NCI-H187 (cell line): ENCODE data around the gene ZNF579.

Experiments
- DNase-seq, 2 experiments: peaks; one replicate each; lab custom pipeline; 2025; lab: John Stamatoyannopoulos, UW

Gene ZNF579

GRCh38 chr19:55567708-55568328 is 12.8 kb downstream of the ZNF579 start:
- no peak for DNase-seq

- no peak for DNase-seq
Measured at GRCh38 chr19:55566823-55567222, 13.8 kb downstream of the ZNF579 start.

GRCh38 chr19:55563261-55563690 is 17.4 kb downstream of the ZNF579 start:
- DNase-seq = no peak

GRCh38 chr19:55559684-55560083 is 21.0 kb downstream of the ZNF579 start:
- no peak for DNase-seq

GRCh38 chr19:55554741-55555152 is 25.9 kb downstream of the ZNF579 start:
- DNase-seq = no peak

GRCh38 chr19:55554302-55554701 is 26.3 kb downstream of the ZNF579 start:
- DNase-seq = no peak

GRCh38 chr19:55553217-55554182 is 27.1 kb downstream of the ZNF579 start:
- no peak for DNase-seq

GRCh38 chr19:55552620-55553019 is 28.0 kb downstream of the ZNF579 start:
- DNase-seq = no peak

GRCh38 chr19:55552206-55552605 is 28.4 kb downstream of the ZNF579 start:
- no peak for DNase-seq

- no peak for DNase-seq
Measured at GRCh38 chr19:55550321-55550650, 30.4 kb downstream of the ZNF579 start.

GRCh38 chr19:55549500-55550320 is 30.9 kb downstream of the ZNF579 start:
- DNase-seq = no peak

- DNase-seq = no peak
Measured at GRCh38 chr19:55546822-55547614, 33.6 kb downstream of the ZNF579 start.

- no peak for DNase-seq
Measured at GRCh38 chr19:55546011-55546410, 34.6 kb downstream of the ZNF579 start.

- DNase-seq = no peak
Measured at GRCh38 chr19:55545443-55545842, 35.2 kb downstream of the ZNF579 start, which contains the start of gene SBK3. TSS of gene SBK3 (minus strand) at chr19:55545543. CDS start at chr19:55545543, 0 bp downstream.

GRCh38 chr19:55544776-55545439 is 35.7 kb downstream of the ZNF579 start:
- DNase-seq = no peak

- no peak for DNase-seq
Measured at GRCh38 chr19:55544014-55544413, 36.6 kb downstream of the ZNF579 start.

GRCh38 chr19:55543567-55543966 is 37.1 kb downstream of the ZNF579 start:
- no peak for DNase-seq

GRCh38 chr19:55542292-55542855 is 38.3 kb downstream of the ZNF579 start:
- DNase-seq = no peak

GRCh38 chr19:55541091-55541490 is 39.6 kb downstream of the ZNF579 start:
- DNase-seq = no peak

GRCh38 chr19:55540619-55541018 is 40.0 kb downstream of the ZNF579 start:
- DNase-seq = no peak
